HL-60 (cell line): ENCODE data around the gene PAOX.
A peak's percentile ranks its signal among the peaks of the same experiment; 100 is the strongest.

Experiments used
- CTCF ChIP-seq: IDR thresholded peaks from one replicate; pipeline ENCODE4 v1.5.1; 2011; ENCODE audit warnings: low read length, control low read depth, inconsistent platforms; ENCODE audit not compliant: insufficient read depth
- GABPA ChIP-seq: IDR thresholded peaks from 2 replicates; pipeline ENCODE4 v1.6.1; 2012; ENCODE audit warnings: low read depth

GRCh38 chr10:133388973-133389818, 10.1 kb downstream of the PAOX start:
- no peak for TF ChIP-seq CTCF
- peak; percentile 35; the same call in 1 of the 2 replicates for TF ChIP-seq GABPA
